ENCODE data around the gene NAGS. TPM values are rescaled to one million over a fixed set of nuclear protein-coding genes. Genes with fewer than 3 reads are reported as not detected.

The NAGS gene
- total RNA-seq, 1 donor from 2014 or later, result 0.89 TPM

DNA sequence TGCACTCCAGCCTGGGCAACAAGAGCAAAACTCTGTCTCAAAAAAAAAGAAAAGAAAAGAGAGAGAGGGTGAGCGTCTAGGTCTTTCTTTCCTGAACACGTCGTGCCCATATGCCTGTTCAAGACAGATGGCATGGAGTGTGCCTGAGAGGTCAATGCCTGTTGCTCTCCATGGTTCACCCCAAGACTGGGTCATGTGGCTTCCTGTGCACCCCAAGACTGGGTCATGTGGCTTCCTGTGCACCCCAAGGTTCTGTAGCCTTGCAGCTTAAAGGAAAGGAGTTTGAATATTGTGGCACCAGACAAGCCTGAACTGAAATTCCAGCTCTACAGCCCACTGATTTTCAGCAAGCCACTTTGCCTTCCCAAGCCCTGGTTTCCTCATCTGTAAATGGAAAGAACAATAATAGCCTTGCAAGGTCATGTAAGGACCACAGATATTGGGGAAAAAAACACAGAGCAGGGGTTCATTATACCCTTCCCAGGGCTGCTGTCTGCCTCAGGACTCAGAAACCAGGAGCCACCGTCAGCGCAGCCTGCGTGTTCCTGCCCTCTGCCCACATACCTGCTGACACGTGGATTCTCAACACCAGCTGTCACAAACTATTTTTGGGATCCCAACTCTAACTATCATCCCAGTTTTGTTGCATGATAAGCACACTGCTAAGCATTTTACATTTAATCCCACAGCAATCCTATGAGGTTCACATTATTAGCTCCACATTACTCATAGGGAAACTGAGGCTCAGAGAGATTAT lies 18.0 kb upstream of the NAGS start:
- DNase-seq (ENCODE audit: low spot score, unreplicated experiment), result no peak
- no peaks in the 10 kb centered on the region for H3K9me3 Mint-ChIP-seq (ENCODE audit: low read depth)
- H3K27ac Mint-ChIP-seq, result no peak overlapping the region
- H3K4me3 Mint-ChIP-seq (ENCODE audit: low read depth), result no peak overlapping the region
- peaks cover 2% of the 10 kb centered on the region for H3K4me1 Mint-ChIP-seq (ENCODE audit: low read depth)
- H3K27me3 Mint-ChIP-seq, result peaks cover 66% of the 10 kb centered on the region
- no peaks in the 10 kb centered on the region for H3K36me3 Mint-ChIP-seq (ENCODE audit: insufficient read depth)
- TF ChIP-seq, protein P1, sequence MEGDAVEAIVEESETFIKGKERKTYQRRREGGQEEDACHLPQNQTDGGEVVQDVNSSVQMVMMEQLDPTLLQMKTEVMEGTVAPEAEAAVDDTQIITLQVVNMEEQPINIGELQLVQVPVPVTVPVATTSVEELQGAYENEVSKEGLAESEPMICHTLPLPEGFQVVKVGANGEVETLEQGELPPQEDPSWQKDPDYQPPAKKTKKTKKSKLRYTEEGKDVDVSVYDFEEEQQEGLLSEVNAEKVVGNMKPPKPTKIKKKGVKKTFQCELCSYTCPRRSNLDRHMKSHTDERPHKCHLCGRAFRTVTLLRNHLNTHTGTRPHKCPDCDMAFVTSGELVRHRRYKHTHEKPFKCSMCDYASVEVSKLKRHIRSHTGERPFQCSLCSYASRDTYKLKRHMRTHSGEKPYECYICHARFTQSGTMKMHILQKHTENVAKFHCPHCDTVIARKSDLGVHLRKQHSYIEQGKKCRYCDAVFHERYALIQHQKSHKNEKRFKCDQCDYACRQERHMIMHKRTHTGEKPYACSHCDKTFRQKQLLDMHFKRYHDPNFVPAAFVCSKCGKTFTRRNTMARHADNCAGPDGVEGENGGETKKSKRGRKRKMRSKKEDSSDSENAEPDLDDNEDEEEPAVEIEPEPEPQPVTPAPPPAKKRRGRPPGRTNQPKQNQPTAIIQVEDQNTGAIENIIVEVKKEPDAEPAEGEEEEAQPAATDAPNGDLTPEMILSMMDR (IDR thresholded peaks at IDR 0.05; ENCODE audit: unreplicated experiment), result no peak

DNA sequence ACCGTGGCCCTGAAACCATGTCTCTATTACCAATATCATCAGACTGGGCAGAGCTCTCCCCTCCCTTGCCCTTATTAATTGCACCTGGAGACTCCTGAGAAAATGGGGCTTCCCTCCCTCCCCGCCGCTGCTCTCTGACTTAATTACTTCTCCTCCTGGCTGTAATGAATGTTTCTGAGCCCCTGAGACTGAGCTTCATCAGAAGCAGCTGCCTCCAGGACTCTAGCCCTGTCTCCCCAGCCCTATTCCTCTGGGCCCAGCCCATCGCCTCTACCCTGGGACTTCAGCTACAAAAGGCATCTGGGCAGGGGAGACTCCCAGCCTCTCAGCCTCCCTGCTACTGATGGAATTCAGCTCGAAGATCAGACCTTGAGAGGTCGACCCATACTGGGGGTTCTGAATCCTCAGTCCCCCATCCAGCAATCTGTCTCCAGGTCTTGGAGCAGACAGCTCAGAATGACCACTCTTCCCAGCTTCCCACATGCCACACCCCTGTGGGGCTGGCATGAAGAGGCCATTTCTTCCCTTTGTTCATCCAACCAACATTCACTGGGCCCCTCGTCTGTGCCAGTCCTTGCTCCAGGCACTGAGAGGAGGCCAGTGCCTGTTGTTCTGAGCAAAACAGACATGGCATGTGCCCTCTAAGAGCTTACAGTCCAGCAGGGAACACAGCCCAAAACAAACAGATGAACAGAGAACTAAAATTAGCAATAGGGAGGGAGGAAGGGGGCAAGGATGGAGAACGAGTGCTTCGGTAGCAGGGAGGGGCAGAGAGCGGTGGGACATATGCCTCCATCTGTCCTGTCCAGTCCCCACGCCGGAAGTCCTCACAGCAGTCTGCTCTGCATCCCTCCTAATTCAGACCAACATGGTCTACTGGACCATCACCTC lies 17.0 kb upstream of the NAGS start:
- Mint-ChIP-seq H3K4me1 (ENCODE audit: low read depth) (peaks cover 2% of the 10 kb centered on the region), H3K27ac (no peak overlapping the region), H3K4me3 (ENCODE audit: low read depth) (no peak overlapping the region), H3K36me3 (ENCODE audit: insufficient read depth) (no peaks in the 10 kb centered on the region), H3K9me3 (ENCODE audit: low read depth) (no peaks in the 10 kb centered on the region), H3K27me3 (peaks cover 59% of the 10 kb centered on the region)
- DNase-seq (ENCODE audit: low spot score, unreplicated experiment), result no peak
- TF ChIP-seq, protein P1 (IDR thresholded peaks at IDR 0.05; ENCODE audit: unreplicated experiment), result no peak

DNA sequence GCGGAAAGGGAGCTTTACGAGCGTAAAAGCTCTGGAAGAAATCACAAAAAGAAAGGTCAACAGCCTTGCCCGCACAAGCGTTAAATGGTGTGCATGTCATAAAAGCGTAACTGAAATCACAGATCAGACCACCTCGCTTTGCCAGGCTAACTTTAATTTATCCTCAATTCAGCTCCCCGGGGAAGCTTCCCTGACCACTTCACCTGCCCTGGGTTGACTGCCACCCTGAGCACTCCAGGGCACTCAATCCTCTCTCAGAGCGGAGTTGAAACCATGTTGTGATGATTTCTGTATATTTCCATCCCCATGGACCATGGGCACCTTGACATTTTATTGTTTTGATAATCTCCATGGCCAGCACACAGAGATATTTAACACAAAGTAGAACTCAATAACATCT lies 16.1 kb upstream of the NAGS start:
- TF ChIP-seq, protein P1 (IDR thresholded peaks at IDR 0.05; ENCODE audit: unreplicated experiment), result no peak

DNA sequence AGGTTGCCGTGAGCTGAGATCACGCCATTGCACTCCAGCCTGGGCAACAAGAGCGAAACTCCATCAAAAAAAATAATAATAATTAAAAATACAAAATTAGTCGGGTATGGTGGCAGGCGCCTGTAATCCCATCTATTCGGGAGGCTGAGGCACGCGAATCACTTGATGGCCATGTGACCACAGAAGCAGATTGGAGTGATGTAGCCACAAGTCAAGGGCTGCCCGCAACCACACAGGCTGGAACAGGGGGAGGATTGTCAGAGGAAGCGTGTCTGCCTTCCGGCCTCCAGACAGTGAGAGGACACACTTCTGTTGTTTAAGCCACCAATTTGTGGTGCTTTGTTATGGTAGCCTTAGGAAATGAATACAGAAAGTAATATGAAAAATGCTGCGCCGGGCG lies 11.8 kb upstream of the NAGS start:
- TF ChIP-seq, protein P1 (IDR thresholded peaks at IDR 0.05; ENCODE audit: unreplicated experiment), result no peak
- Mint-ChIP-seq H3K36me3 (ENCODE audit: insufficient read depth) (no peaks in the 10 kb centered on the region), H3K4me1 (ENCODE audit: low read depth) (no peaks in the 10 kb centered on the region), H3K9me3 (ENCODE audit: low read depth) (no peaks in the 10 kb centered on the region), H3K27me3 (peaks cover 33% of the 10 kb centered on the region), H3K4me3 (ENCODE audit: low read depth) (no peak overlapping the region), H3K27ac (no peak overlapping the region)
- DNase-seq (ENCODE audit: low spot score, unreplicated experiment), result no peak

More for the DNA sequence above, 16.1 kb upstream of the NAGS start:
- Mint-ChIP-seq H3K27me3 (peaks cover 50% of the 10 kb centered on the region), H3K27ac (no peak overlapping the region), H3K4me3 (ENCODE audit: low read depth) (no peak overlapping the region), H3K36me3 (ENCODE audit: insufficient read depth) (no peaks in the 10 kb centered on the region), H3K9me3 (ENCODE audit: low read depth) (no peaks in the 10 kb centered on the region), H3K4me1 (ENCODE audit: low read depth) (peaks cover 2% of the 10 kb centered on the region)
- DNase-seq (ENCODE audit: low spot score, unreplicated experiment), result no peak

All from progenitor cell of endocrine pancreas (in vitro differentiated cells).